RWPE2 (cell line): ENCODE measurements around the gene GPR17.
A peak's percentile ranks its signal among the peaks of the same experiment; 100 is the strongest.

Experiments used
- ATAC-seq: fragments of 200-7000 bp; cut with Tn5 transposase; 3 replicates; pipeline ENCODE4 v1.9.1; 2021; ENCODE audit warnings: low read depth
- DNase-seq: peaks from one replicate; pipeline ENCODE4 v3.0.0-alpha.2; 2020; ENCODE audit warnings: low spot score
- H3K27ac ChIP-seq: fragments of 450-650 bp; 2 replicates; pipeline ENCODE4 v1.5.1; 2017; ENCODE audit warnings: mild to moderate bottlenecking; ENCODE audit not compliant: poor library complexity, severe bottlenecking
- H3K27me3 ChIP-seq: fragments of 250-450 bp; sonication (Bioruptor Pico); 2 replicates; pipeline ENCODE4 v1.5.1; 2021; ENCODE audit warnings: mild to moderate bottlenecking, moderate library complexity; ENCODE audit not compliant: insufficient read depth, poor library complexity, severe bottlenecking
- H3K36me3 ChIP-seq: fragments of 250-450 bp; sonication (Bioruptor Pico); 2 replicates; pipeline ENCODE4 v1.5.1; 2020; ENCODE audit warnings: low read depth, mild to moderate bottlenecking, moderate library complexity
- H3K4me1 ChIP-seq: fragments of 250-450 bp; sonication (Bioruptor Pico); 2 replicates; pipeline ENCODE4 v1.5.1; 2021; ENCODE audit warnings: mild to moderate bottlenecking, moderate library complexity; ENCODE audit not compliant: insufficient read depth, poor library complexity, severe bottlenecking
- H3K4me3 ChIP-seq: fragments of 250-450 bp; sonication (Bioruptor Pico); 2 replicates; pipeline ENCODE4 v1.5.1; 2021; ENCODE audit warnings: mild to moderate bottlenecking, moderate library complexity; ENCODE audit not compliant: severe bottlenecking
- H3K9me3 ChIP-seq: fragments of 250-450 bp; sonication (Bioruptor Pico); 2 replicates; pipeline ENCODE4 v1.5.1; 2021; ENCODE audit warnings: mild to moderate bottlenecking, moderate library complexity; ENCODE audit not compliant: severe bottlenecking
- TF ChIP-seq, protein P1 (sequence below): fragments of 450-650 bp; IDR thresholded peaks from one replicate; pipeline ENCODE4 v1.5.1; 2017; ENCODE audit warnings: mild to moderate bottlenecking, moderate library complexity; ENCODE audit not compliant: poor library complexity, severe bottlenecking

GPR17 gene

DNA sequence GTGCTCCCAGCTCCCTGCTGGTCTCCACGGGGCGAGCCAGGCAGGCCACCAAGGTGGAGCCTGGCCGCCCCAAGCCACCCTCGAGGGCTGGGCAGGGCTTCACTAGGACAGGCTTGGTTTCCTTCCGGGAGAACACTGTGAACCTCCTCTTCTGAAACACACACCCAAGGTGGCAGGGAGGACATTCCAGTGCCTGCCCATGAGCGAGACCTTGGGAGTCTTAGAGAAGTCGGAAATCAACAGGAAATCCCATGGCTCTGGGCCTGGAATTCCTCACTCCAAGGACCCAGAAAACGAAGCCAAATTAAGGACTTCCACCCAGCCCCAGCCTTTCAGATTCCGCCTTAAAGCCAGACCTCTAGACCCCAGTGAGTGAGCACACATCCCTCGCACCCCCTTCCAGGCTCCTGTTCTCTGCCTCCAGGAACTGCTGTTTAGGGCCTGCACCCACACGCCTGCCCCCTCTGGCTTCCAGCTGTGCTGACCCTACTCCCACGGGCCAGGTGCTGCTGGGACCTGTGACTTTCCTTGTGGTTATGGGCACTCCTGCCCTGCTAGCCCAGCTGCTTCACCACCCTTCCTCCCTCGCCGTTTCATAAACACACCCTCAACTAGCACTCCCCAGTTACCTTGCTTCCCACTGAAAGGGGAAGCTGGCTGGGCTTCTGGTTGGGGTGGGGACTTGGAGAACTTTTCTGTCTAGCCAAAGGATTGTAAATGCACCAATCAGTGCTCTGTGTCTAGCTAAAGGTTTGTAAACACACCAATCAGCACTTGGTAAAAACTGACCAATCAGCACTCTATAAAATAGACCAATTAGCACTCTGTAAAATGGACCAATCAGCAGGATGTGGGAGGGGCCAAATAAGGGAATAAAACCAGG, 13.7 kb downstream of the GPR17 start:
- Histone ChIP-seq H3K9me3 (no peaks in the 10 kb centered on the region), H3K27me3 (peaks cover 3% of the 10 kb centered on the region), H3K4me3 (no peak overlapping the region), H3K4me1 (no peaks in the 10 kb centered on the region), H3K36me3 (no peaks in the 10 kb centered on the region), H3K27ac (no peak overlapping the region)
- ATAC-seq (no peak), DNase-seq (no peak)
- TF ChIP-seq, protein P1, sequence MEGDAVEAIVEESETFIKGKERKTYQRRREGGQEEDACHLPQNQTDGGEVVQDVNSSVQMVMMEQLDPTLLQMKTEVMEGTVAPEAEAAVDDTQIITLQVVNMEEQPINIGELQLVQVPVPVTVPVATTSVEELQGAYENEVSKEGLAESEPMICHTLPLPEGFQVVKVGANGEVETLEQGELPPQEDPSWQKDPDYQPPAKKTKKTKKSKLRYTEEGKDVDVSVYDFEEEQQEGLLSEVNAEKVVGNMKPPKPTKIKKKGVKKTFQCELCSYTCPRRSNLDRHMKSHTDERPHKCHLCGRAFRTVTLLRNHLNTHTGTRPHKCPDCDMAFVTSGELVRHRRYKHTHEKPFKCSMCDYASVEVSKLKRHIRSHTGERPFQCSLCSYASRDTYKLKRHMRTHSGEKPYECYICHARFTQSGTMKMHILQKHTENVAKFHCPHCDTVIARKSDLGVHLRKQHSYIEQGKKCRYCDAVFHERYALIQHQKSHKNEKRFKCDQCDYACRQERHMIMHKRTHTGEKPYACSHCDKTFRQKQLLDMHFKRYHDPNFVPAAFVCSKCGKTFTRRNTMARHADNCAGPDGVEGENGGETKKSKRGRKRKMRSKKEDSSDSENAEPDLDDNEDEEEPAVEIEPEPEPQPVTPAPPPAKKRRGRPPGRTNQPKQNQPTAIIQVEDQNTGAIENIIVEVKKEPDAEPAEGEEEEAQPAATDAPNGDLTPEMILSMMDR, result no peak

DNA sequence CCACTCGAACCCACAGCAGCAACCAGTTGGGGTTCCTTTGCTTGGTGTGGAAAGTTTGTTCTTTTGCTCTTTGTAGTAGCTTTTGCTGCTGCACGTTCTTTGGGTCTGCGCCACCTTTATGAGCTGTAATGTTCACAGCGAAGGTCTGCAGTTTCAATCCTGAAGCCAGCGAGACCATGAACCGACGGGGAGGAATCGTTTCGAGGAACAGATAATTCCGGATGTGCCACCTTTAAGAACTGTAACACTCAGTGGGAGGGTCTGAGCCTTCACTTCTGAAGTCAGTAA, 14.3 kb downstream of the GPR17 start:
- TF ChIP-seq, protein P1, result no peak
- ATAC-seq, result no peak
- no peaks in the 10 kb centered on the region for H3K36me3 ChIP-seq

DNA sequence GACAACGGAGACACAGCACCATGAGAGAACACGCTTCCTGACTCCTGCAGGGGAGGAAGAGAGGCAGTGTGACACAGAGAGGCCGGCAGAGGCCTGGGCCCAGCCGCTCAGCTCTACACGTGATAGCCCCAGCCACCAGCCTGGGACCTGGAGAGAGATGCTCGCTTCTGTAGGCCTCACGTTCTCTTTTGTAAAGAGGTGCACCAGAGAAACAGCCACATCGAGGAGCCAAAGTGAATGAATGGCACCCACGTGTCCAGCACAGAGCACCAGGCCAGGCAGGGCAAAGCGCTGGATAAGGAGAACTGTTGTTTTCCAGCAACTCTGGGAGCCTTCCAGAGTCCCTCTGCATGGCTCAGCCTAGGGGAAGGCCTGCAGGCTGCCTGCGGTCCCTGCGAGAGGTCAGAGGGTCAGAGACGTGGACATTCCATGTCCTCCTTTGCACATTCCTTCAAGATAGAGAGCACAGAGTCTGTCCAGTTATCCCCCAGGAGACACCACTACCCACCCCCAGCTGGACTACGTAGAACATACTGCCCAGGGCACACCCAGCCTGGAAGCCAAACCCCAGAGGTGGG, 15.2 kb downstream of the GPR17 start:
- Histone ChIP-seq H3K4me1 (no peaks in the 10 kb centered on the region), H3K9me3 (no peaks in the 10 kb centered on the region), H3K27me3 (peaks cover 5% of the 10 kb centered on the region), H3K27ac (no peak overlapping the region), H3K36me3 (no peaks in the 10 kb centered on the region), H3K4me3 (no peak overlapping the region)
- no peak for ATAC-seq
- DNase-seq, result peak; percentile 34
- TF ChIP-seq, protein P1, result no peak

More for the DNA sequence above, 14.3 kb downstream of the GPR17 start:
- H3K27me3 ChIP-seq, result peaks cover 5% of the 10 kb centered on the region
- no peaks in the 10 kb centered on the region for H3K9me3 ChIP-seq
- no peak overlapping the region for H3K27ac ChIP-seq
- no peaks in the 10 kb centered on the region for H3K4me1 ChIP-seq
- DNase-seq, result peak; percentile 15
- no peak overlapping the region for H3K4me3 ChIP-seq

DNA sequence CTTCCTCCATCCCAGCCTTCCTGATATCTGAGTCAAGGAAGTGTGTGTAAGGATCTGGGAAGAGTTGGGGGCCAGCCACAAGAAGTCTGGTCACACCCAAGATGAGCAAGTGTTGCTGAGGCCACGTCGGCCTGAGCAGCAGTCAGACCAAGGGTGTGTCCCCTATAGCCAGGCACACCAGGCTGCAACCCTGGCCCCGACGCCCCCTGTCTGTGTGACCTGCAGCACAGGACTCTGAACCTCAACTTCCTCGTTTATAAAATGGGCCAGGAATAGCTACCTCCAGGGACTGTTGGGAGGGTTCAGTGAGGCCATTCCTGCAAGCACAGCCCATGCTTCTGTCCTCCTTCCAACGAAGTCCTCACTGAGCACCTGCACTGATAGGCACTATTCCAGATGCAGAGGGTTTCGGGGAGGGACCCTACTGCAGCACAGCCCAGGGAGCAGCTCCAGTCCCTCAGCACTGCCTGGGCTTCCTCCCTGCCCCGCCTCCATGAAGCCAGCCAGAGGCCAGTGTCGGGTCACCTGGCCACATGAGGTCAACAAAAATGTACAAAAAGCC, 16.1 kb downstream of the GPR17 start:
- no peaks in the 10 kb centered on the region for H3K9me3 ChIP-seq
- no peaks in the 10 kb centered on the region for H3K36me3 ChIP-seq
- DNase-seq (peak; percentile 22), ATAC-seq (no peak)
- H3K27me3 ChIP-seq, result peaks cover 7% of the 10 kb centered on the region
- H3K27ac ChIP-seq, result no peak overlapping the region
- H3K4me3 ChIP-seq, result no peak overlapping the region
- TF ChIP-seq, protein P1, result no peak
- H3K4me1 ChIP-seq, result no peaks in the 10 kb centered on the region
